Dermis blood vessel endothelial cell (primary cell): ENCODE results near the gene MRPL36. TPM values are rescaled to one million over a fixed set of nuclear protein-coding genes. Genes with fewer than 3 reads are reported as not detected.
A peak's percentile ranks its signal among the peaks of the same experiment; 100 is the strongest.

Experiments used
- DNase-seq: peaks from one replicate; pipeline ENCODE4 v3.0.0; 2010
- total RNA-seq: library from RNA; depleted of rRNA; stranded (reverse); fragments of >200 nt; gene quantifications from 2 replicates; pipeline ENCODE4 v1.2.3, GENCODE V29; 2014

Gene MRPL36
- total RNA-seq, 1 donor from 2014 or later, result 32.2 TPM

DNA sequence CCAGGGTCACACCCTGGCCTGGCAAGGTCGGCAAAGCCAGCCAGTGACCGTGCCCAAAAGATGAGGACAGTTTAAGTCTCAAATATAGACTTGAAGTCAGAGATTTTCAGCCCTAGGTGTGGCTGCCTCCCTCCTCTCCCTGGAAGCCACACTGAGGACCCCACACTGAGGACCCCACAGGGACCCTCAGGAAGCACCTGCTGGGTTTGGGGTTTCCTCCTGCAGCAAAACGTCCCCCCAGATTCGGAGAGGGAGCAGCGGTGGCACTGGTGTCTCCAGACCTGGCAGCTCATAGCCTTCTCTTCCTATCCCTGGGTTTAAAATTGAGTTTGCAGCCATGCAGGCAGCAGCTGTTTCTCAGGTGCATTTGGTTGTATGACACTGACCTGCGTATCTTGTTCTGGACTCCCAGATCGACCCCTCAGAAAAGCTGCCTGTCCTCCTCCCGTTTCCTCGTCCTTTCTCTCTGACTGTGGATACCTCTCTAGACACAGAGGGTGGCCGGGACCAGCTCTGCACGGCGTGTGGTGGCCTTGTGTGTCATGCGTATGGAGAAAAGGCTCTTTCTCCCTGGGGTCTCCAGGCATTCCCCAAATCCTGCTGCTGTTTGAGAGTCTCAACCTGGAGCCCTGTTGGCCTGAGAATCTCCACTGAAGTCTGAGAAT is 36.6 kb downstream of the MRPL36 start:
- no peak for DNase-seq

DNA sequence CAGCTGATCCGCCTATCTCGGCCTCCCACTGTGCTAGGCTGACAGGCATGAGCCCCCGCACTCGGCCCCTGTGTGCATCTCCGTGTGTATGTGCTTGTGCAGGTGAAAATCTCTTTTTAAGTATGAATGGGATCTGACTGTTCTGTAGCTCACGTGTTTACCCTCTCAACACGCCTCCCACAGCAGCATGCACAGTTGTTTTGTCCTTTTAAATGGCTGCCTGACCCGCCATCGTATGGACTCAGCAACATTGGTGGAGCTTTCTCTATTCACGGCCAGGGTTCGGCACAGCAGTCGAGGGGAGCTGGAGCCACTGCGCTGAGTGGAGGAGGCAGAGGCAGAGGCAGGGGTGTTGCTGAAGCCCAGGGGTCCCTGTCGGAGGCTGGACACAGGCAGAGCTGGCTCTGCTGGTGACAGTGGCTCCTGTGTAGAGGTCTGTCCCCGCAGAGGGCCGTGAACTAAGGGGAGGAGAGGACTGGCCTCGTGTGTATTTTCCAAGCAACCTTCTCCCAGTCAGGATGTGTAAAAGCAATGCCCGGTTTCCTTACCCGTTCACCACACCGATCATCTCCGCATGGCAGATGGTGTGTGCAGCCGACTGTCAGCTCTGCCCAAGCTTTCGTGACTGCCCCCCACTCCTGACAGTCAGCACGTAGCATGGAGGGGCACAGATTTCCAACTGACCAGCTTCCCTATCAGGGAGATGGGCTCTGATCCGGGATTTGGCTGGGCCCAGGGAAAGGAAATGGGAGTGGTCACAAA is 37.3 kb downstream of the MRPL36 start:
- no peak for DNase-seq

DNA sequence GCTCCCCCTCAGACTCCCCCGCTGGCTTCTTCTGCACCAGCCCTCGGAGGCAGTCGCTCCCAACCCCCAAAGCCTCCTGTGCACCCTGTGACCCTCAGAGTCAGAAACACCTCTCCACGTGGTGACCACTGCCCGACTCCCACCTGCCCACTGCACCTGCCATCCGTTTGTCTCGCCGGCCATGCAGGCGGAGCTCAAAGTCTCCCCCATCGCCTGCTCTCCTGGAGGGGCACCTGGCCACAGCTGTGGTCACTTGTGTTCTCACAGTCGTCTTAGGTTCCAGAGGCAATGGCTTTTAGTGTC is 38.2 kb downstream of the MRPL36 start:
- DNase-seq, result no peak

DNA sequence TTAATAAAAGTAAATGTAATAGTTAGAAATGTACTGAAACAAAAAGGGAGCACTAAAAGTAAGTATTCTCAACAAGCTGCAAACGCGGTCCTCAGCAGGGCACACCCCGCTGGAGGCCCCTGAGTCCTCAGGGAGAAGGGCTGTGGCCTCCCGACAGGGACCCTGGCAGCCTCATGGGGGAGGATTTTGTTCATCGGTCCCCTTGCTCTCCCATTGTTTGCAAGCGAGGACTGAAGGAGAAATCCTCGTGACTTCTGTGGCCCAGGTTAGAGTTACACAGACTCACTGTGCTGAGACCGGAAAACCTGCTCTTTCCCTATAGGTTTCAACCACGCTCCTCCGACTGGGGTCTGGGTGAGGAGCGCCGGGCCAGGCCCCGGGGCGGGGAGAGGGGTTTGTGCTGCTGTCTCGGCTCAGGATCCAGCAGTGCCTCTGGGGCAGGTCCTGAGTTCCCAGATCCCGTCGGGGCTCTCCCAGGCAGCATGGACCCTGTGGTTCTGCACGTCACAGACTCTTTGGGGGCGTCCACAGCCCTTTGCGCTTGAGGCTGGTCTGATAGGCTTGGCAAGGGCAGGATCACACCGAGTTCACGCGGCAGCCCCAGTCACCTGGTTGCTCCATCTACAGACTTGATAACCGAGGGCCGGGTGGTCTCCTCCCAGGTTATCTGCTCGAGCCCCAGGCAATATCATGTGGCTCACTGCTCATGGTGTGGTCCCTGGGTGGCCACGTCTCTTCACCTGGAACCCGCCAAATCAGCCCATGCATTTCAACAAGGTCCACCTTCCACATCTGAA is 38.8 kb downstream of the MRPL36 start:
- no peak for DNase-seq

DNA sequence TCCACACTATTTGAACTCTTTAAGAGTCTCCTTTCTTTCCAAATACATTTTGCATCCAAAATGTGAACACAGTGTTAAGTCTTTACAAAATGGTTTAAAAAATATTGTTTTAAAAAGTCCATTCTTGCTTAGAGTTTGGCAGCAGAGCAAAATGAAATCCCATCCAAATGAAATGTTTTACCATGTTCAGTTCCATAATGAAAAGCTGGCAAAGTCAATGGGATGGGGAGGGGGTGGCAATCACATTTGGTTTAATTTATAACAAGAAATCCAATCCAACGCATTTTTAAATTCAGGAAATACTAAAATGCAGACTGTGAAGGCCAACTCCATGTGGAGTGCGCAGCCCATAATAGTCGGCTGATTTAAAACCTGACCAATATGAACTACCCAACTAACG is 39.4 kb downstream of the MRPL36 start:
- DNase-seq, result no peak

DNA sequence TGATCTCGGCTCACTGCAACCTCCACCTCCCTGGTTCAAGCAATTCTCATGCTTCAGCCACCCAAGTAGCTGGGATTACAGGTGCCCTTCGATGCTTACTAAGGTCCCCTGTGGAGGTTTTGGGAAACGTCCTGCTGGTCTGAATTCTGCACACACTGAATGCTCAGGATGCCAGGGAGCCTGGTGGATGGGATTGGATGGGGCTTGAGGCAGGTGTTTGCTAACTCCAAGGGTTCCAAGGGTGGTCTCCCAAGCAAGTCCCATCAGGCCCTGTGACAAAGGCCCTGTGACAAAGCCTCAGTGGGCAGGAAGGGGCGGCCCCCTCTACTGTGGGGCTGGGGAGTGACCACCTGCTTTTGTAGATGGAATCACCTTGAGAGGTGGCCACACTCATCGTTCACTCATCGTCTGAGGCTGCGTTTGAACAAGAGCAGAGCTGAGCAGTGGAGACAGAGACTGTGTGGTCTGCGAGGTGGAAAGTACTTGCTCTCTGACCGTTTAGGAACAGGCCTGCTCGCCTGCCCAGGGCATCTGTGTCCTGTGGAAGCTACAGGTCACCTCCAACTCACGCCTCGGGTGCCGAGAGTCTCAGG is 40.2 kb downstream of the MRPL36 start:
- DNase-seq, result no peak

DNA sequence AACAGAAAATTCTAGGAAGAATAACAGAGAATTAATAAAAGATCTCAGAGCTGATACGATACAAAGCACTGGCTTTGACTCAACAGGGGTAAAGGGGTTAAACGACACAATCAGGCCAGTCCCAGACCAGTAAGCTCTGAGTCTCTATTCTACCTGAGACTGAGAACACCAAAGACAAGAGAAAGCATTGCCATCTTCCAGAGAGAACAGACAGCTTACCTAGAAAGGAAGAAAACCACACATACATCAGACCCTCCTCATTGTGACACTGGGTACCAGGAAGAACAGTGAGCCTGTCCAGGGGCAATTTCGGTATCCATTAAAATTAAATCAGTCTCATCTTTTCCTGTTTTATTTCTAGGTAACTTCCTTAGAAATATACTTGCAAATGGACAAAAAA is 41.1 kb downstream of the MRPL36 start:
- no peak for DNase-seq

DNA sequence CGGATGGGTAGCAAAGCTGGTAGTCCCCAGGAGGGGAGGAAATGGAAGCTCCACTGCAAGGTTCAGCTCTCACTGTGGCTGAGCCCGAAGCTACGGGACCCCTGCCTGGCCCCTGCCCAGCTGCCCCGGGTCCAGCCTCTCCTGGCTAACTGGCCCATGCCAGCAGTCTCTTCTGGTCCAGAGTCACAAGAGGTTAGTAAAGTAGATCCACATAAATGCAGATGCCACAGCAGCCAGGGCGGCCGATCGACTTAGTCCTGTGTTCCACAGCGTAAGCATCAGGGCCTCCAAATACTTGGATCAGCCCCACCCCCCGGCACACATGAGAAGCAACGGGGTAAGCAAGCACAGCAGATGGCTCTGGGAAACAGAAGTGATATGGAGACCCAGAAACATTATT is 42.1 kb downstream of the MRPL36 start:
- no peak for DNase-seq

DNA sequence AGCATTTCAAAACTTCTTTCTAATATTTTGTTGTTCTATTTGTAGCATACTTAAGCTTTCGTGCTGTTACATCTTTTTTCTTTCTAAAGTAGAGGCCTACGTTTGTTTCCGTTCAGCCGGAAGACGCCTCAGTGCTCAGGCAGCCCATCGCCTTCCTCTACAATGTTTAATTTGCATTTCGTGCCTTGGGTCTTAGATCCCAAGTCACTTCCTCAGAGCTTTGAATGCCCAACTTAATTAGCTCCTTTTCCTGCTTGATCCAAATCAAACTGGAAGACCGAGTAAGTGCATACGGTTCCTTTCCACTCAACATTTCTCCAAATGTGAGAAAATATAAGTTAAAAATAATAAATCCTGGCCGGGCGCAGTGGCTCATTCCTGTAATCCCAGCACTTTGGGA is 43.2 kb downstream of the MRPL36 start:
- DNase-seq, result peak; percentile 4

DNA sequence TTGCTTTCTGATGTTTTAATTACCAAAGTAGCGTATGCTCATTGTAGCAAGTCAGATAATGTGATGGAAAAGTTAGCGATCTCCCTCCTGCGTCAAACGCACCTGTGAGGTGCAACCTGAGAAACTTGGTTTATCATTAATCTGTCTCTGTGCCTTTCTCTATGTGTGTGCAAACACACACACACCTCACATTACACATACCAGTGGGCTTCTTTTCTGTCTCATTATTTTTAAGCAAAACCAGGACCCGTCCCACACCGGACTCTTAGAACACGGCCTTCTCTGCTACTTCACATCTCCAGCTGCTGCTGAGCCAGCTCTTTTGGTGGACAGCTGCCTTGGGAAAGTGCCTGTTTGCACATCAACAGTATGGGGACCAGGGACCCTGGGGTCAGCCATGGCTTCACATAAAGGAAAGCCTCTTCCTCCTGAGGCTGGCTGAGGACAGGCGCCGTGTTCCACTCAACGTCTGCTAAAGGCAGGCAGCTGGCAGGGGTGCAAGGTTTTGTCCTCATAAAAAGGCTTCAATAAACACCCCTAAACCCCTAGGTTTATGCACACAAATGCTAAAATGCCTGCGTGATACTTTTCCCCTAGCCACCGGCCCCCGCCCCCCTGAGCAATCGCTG is 44.2 kb downstream of the MRPL36 start:
- no peak for DNase-seq

DNA sequence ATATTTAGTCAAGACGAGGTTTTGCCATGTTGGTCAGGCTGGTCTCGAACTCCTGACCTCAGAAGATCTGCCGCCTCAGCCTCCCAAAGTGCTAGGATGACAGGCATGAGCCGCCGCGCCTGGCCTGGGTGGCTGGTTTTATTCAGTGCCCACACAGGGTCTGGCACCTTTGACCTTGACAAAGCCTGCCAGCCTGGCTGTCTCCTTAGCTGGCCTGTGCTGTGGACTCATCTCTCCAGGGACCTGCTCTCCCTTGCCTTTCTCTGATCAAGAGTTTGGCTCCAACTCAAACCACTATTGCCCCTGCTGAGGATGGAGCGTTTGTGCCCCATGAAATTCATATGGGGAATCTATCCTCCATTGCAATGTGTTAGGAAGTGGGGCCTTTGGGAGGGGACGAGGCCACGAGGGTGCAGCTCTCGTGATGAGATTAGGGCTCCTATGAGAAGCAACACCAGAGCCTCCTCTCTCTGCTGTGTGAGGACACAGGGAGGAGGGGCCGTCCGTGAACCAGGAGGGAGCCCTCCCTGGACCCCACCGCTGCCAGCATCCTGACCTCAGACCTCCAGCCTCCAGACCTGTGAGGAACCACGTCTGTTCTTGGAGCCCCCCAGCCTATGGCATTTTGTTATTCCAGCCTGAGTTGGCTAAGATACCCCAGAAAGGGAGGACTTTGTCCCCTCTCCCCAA is 45.0 kb downstream of the MRPL36 start:
- no peak for DNase-seq

DNA sequence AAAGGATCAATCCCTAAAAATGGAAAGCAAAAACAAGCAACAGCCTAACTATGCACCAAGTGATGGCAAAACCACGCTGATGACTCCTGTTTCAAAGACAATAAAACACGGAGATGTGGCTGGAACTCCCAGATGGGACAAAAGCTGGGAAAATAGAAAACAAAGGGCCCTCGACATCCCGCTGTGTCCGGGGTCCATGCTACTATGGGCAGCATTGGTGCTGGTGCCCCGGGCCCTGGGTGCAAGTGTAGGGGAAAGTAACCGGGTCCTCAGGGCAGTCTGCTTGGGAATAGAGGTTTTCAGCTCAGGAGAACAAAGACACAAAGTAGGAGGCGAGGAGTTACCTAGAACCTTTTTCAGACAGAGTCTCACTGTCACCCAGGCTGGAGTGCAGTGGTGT is 46.1 kb downstream of the MRPL36 start:
- DNase-seq, result no peak

DNA sequence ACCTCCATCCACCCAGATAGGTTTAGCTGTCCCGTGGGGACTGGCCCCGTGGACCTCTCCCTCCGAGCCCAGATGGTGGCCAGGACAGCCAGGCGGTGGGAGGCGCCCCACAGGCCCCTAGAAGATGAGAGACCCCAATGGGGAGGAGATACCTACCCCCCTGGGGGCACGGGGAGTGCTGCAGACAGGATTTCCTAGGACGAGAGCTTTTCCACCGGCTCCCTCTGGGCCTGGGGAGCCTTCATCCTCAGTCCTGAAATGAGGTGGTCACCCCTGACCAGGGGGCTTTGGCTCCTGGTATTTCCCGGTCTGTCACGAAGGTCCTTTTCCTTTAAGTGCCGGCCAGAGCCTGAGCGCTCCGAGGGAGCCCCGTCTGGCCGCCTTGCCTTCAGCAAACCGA is 46.8 kb downstream of the MRPL36 start:
- DNase-seq, result no peak

DNA sequence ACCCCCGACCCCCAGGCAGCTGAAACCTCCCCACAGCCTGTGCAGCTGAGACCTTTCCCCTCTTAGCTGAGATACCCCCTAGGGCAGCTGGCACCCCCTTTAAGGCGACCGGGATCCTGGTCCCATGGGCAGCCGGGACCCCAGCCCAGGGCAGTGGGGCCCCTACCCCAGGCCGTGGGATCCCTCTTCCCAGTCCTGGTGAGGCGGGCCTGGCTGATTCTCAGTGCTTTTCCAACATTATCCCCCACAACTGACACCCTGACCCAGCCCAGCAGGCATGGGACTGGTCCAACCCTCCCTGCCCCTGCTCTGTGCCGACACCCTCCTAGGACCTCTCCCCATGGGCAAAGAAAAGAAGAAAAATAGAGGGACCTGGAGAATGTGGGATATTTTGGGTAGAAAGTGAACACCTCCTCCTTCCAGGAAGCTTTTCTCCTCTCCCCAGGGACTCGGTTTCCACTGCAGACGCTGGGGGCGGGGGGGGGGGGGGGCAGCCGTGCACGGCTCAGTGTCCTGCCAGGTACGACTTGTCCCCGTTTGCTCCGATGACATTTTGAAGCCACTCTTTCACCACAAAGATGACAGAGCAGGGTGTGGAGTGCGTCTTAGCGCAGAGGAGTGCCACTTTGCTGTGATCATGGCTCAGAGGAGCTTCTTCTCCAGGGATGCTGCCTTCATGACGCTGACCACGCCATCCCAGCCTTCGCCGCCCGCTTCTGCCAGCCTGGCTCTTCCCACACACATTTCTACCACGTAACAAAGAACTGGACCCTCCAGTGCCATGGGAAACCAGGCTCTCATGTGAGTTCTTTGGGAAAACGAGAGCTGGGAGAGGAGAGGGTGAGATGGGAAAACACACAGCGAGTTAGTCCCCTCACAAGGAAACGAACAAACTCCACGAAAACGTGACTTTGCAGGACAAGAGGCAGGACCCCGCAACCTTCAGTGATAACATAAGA is 47.5 kb downstream of the MRPL36 start:
- no peak for DNase-seq

DNA sequence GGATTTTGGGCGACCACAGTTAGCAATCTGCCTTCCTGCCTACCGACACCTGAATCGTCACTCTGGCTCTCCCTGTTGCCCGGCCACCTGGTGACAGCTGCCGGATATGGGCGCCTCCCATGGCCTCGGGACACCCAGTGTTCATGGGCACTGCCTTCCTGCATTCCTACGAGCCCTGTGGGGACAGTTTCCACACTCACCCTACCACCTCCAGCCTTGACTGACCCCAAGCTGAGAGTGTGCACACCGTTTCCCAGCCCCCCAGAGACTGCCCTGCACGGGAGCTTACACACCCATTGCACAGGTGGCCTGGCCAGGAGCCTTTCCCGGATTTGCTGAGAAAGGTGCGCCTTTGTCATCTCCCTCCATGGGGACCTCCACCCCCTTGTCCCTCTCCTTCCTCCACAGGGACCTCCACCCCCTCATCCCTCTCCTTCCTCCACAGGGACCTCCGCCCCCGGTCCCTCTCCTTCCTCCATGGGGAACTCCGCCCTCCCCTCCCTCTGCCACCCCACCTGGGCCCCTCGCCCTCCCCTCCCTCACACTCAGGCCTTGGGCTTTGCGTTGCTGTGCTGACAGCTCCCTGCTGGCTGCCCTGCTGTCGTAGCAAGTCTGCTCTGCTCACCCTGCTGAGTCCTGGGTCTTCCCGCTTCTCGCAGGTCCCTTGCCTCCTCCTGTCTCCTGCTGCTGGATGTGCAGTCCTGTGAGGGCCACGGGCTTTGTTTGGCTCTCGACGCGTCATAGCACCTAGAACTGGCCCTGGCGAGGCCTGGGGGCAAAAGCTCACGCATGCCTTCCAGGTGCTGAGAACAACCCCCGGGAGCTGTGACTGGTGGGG is 48.4 kb downstream of the MRPL36 start:
- no peak for DNase-seq

DNA sequence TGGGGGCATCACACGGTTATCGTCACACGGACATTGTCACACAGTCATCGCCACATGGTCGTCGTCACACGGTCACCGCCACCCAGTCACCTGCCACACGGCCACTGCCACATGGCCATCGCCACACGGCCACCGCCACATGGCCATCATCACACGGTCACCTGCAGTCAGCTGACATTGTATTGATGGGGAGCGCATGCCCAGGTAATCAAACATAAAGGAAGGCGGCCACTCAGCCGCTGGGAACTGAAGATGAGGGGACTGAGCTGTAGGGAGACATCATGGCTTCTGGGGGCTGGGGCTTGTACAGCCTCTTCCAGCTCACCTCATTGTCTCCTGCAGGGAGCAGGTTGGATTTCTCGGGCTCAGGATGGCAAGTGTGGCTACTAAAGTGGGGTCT is 49.2 kb downstream of the MRPL36 start:
- DNase-seq, result no peak

DNA sequence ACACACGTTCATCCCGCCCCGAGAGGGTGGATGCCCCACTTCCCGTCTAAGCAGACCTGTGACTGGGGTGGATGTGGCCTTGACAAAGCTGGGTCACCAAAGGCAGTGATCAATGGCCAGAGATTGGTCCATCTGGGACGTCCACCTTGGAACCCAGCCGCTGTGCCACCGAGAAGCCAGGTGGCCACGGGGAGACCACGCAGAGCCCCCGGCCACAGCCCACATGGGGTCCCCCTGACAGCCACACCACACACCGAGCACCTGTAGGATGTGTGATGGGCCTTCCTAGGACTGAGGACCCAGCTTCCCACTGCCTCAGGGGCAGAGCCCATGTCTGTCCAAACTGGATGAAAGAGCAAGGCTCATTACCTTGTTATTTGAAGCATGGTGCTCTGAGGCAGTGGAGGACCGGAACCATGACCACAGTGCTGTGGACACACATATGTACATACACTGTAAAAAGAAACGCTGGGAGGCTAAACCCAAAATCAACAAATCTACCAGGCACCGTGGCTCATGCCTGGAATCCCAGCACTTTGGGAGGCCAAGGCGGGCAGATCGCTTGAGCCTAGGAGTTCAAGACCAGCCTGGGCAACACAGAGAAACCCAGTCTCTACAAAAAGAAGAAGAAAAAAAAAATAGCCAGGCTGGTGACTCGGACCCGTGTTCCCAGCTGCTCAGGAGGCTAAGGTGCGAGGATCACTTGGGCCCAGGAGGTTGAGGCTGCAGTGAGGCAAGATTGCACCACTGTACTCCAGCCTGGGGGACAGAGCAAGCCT is 50.1 kb downstream of the MRPL36 start:
- DNase-seq, result no peak

DNA sequence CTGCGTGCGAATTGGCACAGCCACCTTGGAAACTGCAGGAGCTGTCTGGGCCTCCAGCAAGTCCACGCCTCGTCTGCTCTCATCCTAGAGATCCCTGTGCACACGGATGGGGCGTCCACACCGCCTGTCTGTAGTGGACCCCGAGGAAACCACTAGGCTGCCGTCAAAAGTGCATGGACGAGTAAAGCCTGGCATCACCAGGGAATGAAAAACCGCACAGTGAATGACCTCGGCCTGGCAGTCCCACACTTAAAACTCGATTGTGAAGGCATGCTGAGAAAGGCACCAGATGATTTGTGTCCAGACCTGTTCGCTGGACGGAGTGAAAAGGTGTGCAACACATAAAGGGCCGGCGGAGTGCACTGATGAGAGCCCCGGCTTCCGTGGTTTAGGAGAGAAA is 50.8 kb downstream of the MRPL36 start:
- no peak for DNase-seq
